DMS114 treated with DMSO at 0.1 percent for 48 hours (cell line): ENCODE measurements around the gene CAPZB.

Source experiments
- DNase-seq: peaks from one replicate; lab custom pipeline; 2025; ENCODE audit not compliant: unreplicated experiment; lab: John Stamatoyannopoulos, UW

CAPZB gene

DNA sequence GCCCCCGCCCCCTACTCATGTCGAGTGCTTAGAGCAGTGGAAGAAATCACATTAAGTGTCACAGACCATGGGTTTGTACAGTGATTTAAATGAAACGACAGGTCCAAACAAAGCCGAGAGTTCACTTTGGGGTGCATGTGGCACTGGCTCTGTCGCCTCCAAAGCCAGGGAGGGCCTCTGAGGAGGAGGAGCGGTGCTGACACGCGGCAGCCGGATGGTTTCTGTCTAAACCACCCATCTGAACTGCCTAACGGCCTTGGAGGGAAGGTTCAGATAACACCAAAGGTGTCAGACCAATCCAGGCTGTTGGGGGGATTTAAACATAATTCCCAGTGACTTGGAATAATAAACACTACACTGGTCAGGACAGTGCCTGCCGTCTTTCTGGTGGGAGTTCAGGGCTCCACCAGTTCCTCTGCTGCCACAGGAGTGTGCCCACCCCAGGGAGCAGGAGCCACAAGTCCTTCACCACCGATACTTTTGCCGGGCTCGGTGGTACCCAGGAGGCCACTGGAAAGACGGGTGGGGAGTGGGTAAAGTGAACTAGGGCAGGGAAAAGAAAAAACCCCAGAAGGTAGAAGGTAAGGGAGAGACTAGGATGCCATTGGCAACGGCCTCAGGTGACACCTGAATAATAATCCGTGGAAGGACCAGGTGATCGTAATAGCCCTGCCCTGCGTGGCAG is 95.0 kb downstream of the CAPZB start:
- no peak for DNase-seq

DNA sequence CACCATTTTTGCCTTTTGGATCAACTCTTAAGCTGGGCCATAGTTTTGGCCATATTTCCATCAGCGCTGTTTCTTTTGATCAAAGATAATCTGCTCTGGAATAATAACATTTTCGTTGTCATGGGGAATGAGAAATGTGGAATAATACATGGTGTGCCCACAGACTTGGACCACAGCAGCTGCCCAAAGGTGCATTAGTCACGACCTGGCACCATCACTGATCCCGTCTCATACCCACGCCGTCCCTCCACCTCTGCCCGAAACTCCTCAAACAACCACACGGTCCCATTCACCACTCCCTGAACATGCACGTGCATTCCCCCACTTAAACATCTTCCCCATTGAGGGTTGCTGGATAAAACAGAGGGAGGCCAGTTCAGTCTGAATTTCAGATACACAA is 96.4 kb downstream of the CAPZB start:
- no peak for DNase-seq

GRCh38 chr1:19387045-19387467 is 98.3 kb downstream of the CAPZB start:
- no peak for DNase-seq

- DNase-seq: no peak
Measured at GRCh38 chr1:19385869-19386591, 99.3 kb downstream of the CAPZB start.

GRCh38 chr1:19385221-19385620 is 100.1 kb downstream of the CAPZB start:
- no peak for DNase-seq

GRCh38 chr1:19384772-19385187 is 100.6 kb downstream of the CAPZB start:
- no peak for DNase-seq

GRCh38 chr1:19384113-19384512 is 101.2 kb downstream of the CAPZB start:
- DNase-seq: no peak

- no peak for DNase-seq
Measured at GRCh38 chr1:19382222-19382621, 103.1 kb downstream of the CAPZB start.

DNA sequence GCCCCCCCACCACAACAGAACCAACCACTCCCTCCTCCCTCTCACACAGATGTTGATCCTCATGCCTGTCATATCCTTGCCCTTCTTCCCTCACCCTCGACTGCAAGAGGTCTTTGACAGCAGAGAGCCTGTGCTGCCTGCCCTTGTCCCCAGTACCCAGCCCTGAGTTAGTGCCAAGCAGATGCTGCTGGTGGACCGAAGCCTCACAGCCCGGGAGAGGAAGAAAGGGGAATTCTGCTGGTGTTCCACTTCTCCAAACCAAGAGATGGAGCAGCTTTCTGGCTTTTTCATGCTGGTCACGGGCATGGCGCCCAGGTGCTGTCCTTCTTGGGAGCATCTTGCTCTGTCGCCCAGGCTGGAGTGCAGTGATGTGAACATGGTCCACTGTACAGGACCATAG is 104.1 kb downstream of the CAPZB start:
- no peak for DNase-seq

- no peak for DNase-seq
Measured at GRCh38 chr1:19377812-19378718, 107.3 kb downstream of the CAPZB start.

DNA sequence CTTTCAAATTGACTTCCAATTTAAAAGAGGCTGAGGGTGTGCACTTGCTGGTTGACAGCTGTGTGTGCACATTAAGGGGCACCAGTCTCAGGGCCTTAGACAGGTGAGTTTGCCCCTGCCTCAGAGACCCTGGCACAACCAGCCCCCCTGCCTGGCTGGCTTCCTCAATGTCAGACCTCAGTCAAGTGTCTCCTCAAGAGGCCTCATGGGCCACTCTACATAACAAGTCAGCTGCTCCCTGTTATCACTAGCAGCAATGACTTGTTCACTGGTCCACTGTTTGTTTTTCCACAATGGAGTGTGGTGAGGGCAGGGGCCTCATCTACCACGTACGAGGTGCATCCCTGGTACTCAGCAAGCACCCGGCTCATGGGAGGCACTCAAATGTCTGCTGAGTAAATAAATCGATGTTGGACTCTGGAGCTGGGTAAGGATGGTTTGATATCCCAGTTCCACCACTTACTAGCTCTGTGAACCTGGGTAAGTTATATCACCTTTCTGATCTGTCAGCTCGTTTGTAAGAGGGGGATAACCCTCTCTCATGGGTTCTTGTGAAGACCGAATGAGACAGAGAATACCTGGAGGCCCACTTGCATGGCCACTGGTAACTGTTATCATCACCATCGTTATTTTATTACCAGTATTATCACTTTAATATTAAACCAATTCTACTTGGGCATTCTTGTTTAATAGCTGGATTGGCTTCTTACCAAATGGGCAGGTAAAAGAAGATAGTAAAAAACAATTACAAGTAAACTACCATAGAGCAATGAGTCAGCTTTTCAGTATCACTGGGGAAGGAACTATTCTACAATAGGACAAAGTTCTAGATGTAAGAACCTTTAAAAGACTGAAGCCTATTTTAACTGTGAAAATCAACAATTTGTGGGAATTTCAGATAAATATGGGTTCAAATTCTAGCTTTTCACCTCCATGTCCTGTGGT is 108.6 kb downstream of the CAPZB start:
- DNase-seq: no peak

- DNase-seq: no peak
Measured at GRCh38 chr1:19375631-19376400, 109.5 kb downstream of the CAPZB start.

GRCh38 chr1:19374926-19375325 is 110.4 kb downstream of the CAPZB start:
- DNase-seq: no peak

DNA sequence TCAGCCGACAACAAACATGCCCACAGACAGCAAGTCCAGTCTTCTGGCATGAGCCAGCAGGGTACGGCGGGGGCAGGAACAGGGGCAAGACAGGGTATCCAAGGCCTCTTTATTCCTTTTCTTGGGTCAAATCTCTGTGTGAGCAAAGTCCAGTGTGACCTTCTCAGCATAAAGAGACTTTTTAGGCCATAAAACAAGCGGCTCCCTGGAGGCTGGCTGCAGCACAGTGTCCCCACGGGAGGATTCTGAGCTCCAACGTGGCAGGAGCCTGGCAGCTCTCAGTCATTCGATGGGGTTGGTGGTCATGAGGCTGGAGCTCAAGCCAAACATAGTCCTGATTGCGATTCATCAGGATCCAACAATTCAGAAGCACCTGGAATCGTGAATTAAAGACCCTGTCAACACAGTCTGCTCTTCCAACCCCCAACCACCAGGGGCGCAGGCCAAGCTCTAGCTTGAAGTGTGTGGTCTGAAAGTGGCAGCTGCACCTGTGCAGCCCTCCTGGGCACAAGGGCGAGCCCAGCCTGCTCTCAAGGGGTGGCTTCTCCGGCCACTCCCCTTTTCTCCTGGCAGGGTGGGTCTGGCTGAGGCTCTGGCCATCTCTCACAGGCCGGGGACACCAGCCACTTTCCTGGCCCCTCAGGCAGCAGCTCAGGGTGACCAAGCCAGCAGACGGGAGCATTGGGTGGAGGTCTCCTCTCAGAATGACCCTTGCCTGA is 111.1 kb downstream of the CAPZB start:
- DNase-seq: no peak

- DNase-seq: no peak
Measured at GRCh38 chr1:19373211-19374082, 111.9 kb downstream of the CAPZB start.

- no peak for DNase-seq
Measured at GRCh38 chr1:19372602-19373001, 112.7 kb downstream of the CAPZB start.

DNA sequence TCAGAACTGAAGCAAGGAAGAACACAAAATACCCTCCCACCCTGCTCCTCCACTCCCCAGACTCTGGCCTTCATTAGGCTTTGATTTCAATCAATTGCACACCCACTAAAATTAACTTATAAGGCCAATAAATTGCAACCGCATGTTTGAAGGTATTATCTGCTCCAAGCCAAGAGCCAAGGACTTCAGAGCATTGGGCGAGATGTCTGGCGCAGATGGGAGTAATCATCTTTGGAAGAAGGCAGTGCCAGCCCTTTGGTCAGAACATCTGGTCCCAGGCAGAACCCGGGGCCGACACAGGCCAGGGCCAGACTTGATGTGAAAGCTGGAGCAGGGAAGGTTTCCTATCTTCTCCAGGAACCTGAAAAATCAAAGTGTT is 113.2 kb downstream of the CAPZB start:
- no peak for DNase-seq
